ENCODE results near the gene LRP2. TPM values are rescaled to one million over a fixed set of nuclear protein-coding genes. Genes with fewer than 3 reads are reported as not detected.
"Not testable (repeated sequence)": the region's sequence is repeated elsewhere in the genome, so short reads cannot be mapped to it uniquely, and the experiment has no call there.

The LRP2 gene
- total and polyA plus RNA-seq, 4 donors, result 2.3 to 7.4 (median 3.5) TPM

- 85% methylated on average over 3 of the region's 3 CpGs for WGBS (ENCODE audit: insufficient coverage)
These were observed 218.3 kb downstream of the LRP2 start for GRCh38 chr2:169143998-169144397.

GRCh38 chr2:169141713-169142352 is 220.5 kb downstream of the LRP2 start:
- Histone ChIP-seq H3K9me3 (ENCODE audit: control insufficient read depth, insufficient read depth, low read length) (no peaks in the 10 kb centered on the region), H3K27me3 (ENCODE audit: control insufficient read depth, insufficient read depth, low read length) (no peaks in the 10 kb centered on the region), H3K4me3 (ENCODE audit: low read depth, low read length) (no peak overlapping the region), H3K27ac (ENCODE audit: low read depth, low read length) (no peak overlapping the region), H3K36me3 (ENCODE audit: control insufficient read depth, insufficient read depth, low read length) (no peaks in the 10 kb centered on the region), H3K4me1 (ENCODE audit: control insufficient read depth, insufficient read depth, low read length) (peaks cover 3% of the 10 kb centered on the region)
- DNase-seq (ENCODE audit: low read depth in 4 of 6, low spot score in 6 of 6), result peak in 2 of 6 donors; percentile 56 to 59
- WGBS (ENCODE audit: insufficient coverage), result 37% methylated on average over 7 of the region's 10 CpGs

More at GRCh38 chr2:169143998-169144397, 218.3 kb downstream of the LRP2 start:
- Histone ChIP-seq H3K9me3 (ENCODE audit: control insufficient read depth, insufficient read depth, low read length) (no peaks in the 10 kb centered on the region), H3K36me3 (ENCODE audit: control insufficient read depth, insufficient read depth, low read length) (no peaks in the 10 kb centered on the region), H3K27ac (ENCODE audit: low read depth, low read length) (no peak overlapping the region), H3K4me3 (ENCODE audit: low read depth, low read length) (no peak overlapping the region), H3K4me1 (ENCODE audit: control insufficient read depth, insufficient read depth, low read length) (no peaks in the 10 kb centered on the region), H3K27me3 (ENCODE audit: control insufficient read depth, insufficient read depth, low read length) (no peaks in the 10 kb centered on the region)
- DNase-seq (ENCODE audit: low read depth in 4 of 6, low spot score in 6 of 6), result no peak

- 18% methylated on average over 3 of the region's 8 CpGs for WGBS (ENCODE audit: insufficient coverage)
- Histone ChIP-seq H3K4me1 (ENCODE audit: control insufficient read depth, insufficient read depth, low read length) (peaks cover 4% of the 10 kb centered on the region), H3K27me3 (ENCODE audit: control insufficient read depth, insufficient read depth, low read length) (no peaks in the 10 kb centered on the region), H3K4me3 (ENCODE audit: low read depth, low read length) (no peak overlapping the region), H3K9me3 (ENCODE audit: control insufficient read depth, insufficient read depth, low read length) (no peaks in the 10 kb centered on the region), H3K36me3 (ENCODE audit: control insufficient read depth, insufficient read depth, low read length) (no peaks in the 10 kb centered on the region), H3K27ac (ENCODE audit: low read depth, low read length) (no peak overlapping the region)
- no peak for DNase-seq (ENCODE audit: low read depth in 4 of 6, low spot score in 6 of 6)
These were observed 222.2 kb downstream of the LRP2 start for GRCh38 chr2:169139993-169140767.

- no peaks in the 10 kb centered on the region for H3K36me3 ChIP-seq (ENCODE audit: control insufficient read depth, insufficient read depth, low read length)
- peaks cover 4% of the 10 kb centered on the region for H3K4me1 ChIP-seq (ENCODE audit: control insufficient read depth, insufficient read depth, low read length)
- WGBS (ENCODE audit: insufficient coverage), result 49% methylated on average over 6 of the region's 7 CpGs
- H3K4me3 ChIP-seq (ENCODE audit: low read depth, low read length), result no peak overlapping the region
- no peaks in the 10 kb centered on the region for H3K9me3 ChIP-seq (ENCODE audit: control insufficient read depth, insufficient read depth, low read length)
- no peak overlapping the region for H3K27ac ChIP-seq (ENCODE audit: low read depth, low read length)
- H3K27me3 ChIP-seq (ENCODE audit: control insufficient read depth, insufficient read depth, low read length), result no peaks in the 10 kb centered on the region
- peak in 1 of 6 donors; percentile 11 for DNase-seq (ENCODE audit: low read depth in 4 of 6, low spot score in 6 of 6)
These were observed 223.2 kb downstream of the LRP2 start for GRCh38 chr2:169139145-169139544.

- Histone ChIP-seq H3K9me3 (ENCODE audit: control insufficient read depth, insufficient read depth, low read length) (no peaks in the 10 kb centered on the region), H3K4me1 (ENCODE audit: control insufficient read depth, insufficient read depth, low read length) (peaks cover 4% of the 10 kb centered on the region), H3K27me3 (ENCODE audit: control insufficient read depth, insufficient read depth, low read length) (no peaks in the 10 kb centered on the region), H3K36me3 (ENCODE audit: control insufficient read depth, insufficient read depth, low read length) (no peaks in the 10 kb centered on the region), H3K27ac (ENCODE audit: low read depth, low read length) (no peak overlapping the region), H3K4me3 (ENCODE audit: low read depth, low read length) (no peak overlapping the region)
- no CpG with 5 or more reads among the region's 2 CpGs for WGBS (ENCODE audit: insufficient coverage)
- no peak for DNase-seq (ENCODE audit: low read depth in 4 of 6, low spot score in 6 of 6)
These were observed 224.4 kb downstream of the LRP2 start for GRCh38 chr2:169137924-169138323.

- Histone ChIP-seq H3K27me3 (ENCODE audit: control insufficient read depth, insufficient read depth, low read length) (no peaks in the 10 kb centered on the region), H3K4me3 (ENCODE audit: low read depth, low read length) (no peak overlapping the region), H3K4me1 (ENCODE audit: control insufficient read depth, insufficient read depth, low read length) (peaks cover 4% of the 10 kb centered on the region), H3K36me3 (ENCODE audit: control insufficient read depth, insufficient read depth, low read length) (no peaks in the 10 kb centered on the region), H3K27ac (ENCODE audit: low read depth, low read length) (no peak overlapping the region), H3K9me3 (ENCODE audit: control insufficient read depth, insufficient read depth, low read length) (no peaks in the 10 kb centered on the region)
- 63% methylated on average over 1 of the region's 3 CpGs for WGBS (ENCODE audit: insufficient coverage)
- peak in 1 of 6 donors; percentile 9 for DNase-seq (ENCODE audit: low read depth in 4 of 6, low spot score in 6 of 6)
These were observed 225.3 kb downstream of the LRP2 start for GRCh38 chr2:169136885-169137534.

GRCh38 chr2:169136428-169136827 is 225.9 kb downstream of the LRP2 start:
- H3K36me3 ChIP-seq (ENCODE audit: control insufficient read depth, insufficient read depth, low read length); H3K27me3 ChIP-seq (ENCODE audit: control insufficient read depth, insufficient read depth, low read length); H3K4me1 ChIP-seq (ENCODE audit: control insufficient read depth, insufficient read depth, low read length); H3K9me3 ChIP-seq (ENCODE audit: control insufficient read depth, insufficient read depth, low read length); DNase-seq (ENCODE audit: low read depth in 4 of 6, low spot score in 6 of 6); H3K27ac ChIP-seq (ENCODE audit: low read depth, low read length); H3K4me3 ChIP-seq (ENCODE audit: low read depth, low read length): not testable (repeated sequence)
- 100% methylated on average over 3 of the region's 5 CpGs for WGBS (ENCODE audit: insufficient coverage)

- not testable (repeated sequence) for H3K36me3 ChIP-seq (ENCODE audit: control insufficient read depth, insufficient read depth, low read length); H3K27me3 ChIP-seq (ENCODE audit: control insufficient read depth, insufficient read depth, low read length); H3K27ac ChIP-seq (ENCODE audit: low read depth, low read length); DNase-seq (ENCODE audit: low read depth in 4 of 6, low spot score in 6 of 6); H3K4me1 ChIP-seq (ENCODE audit: control insufficient read depth, insufficient read depth, low read length); H3K4me3 ChIP-seq (ENCODE audit: low read depth, low read length); H3K9me3 ChIP-seq (ENCODE audit: control insufficient read depth, insufficient read depth, low read length)
- WGBS (ENCODE audit: insufficient coverage), result 86% methylated on average over 6 of the region's 6 CpGs
These were observed 228.1 kb downstream of the LRP2 start for GRCh38 chr2:169134272-169134671.

GRCh38 chr2:169131587-169132512 is 230.5 kb downstream of the LRP2 start:
- Histone ChIP-seq H3K4me1 (ENCODE audit: control insufficient read depth, insufficient read depth, low read length) (peaks cover 1% of the 10 kb centered on the region), H3K27ac (ENCODE audit: low read depth, low read length) (no peak overlapping the region), H3K36me3 (ENCODE audit: control insufficient read depth, insufficient read depth, low read length) (no peaks in the 10 kb centered on the region), H3K27me3 (ENCODE audit: control insufficient read depth, insufficient read depth, low read length) (no peaks in the 10 kb centered on the region), H3K9me3 (ENCODE audit: control insufficient read depth, insufficient read depth, low read length) (no peaks in the 10 kb centered on the region), H3K4me3 (ENCODE audit: low read depth, low read length) (no peak overlapping the region)
- DNase-seq (ENCODE audit: low read depth in 4 of 6, low spot score in 6 of 6), result peak in 2 of 6 donors; percentile 79 to 87
- WGBS (ENCODE audit: insufficient coverage), result no CpG with 5 or more reads among the region's 9 CpGs

Data from spinal cord (tissue), 10 donors.